ENCODE data around the gene NEMP2.

NEMP2 gene

DNA sequence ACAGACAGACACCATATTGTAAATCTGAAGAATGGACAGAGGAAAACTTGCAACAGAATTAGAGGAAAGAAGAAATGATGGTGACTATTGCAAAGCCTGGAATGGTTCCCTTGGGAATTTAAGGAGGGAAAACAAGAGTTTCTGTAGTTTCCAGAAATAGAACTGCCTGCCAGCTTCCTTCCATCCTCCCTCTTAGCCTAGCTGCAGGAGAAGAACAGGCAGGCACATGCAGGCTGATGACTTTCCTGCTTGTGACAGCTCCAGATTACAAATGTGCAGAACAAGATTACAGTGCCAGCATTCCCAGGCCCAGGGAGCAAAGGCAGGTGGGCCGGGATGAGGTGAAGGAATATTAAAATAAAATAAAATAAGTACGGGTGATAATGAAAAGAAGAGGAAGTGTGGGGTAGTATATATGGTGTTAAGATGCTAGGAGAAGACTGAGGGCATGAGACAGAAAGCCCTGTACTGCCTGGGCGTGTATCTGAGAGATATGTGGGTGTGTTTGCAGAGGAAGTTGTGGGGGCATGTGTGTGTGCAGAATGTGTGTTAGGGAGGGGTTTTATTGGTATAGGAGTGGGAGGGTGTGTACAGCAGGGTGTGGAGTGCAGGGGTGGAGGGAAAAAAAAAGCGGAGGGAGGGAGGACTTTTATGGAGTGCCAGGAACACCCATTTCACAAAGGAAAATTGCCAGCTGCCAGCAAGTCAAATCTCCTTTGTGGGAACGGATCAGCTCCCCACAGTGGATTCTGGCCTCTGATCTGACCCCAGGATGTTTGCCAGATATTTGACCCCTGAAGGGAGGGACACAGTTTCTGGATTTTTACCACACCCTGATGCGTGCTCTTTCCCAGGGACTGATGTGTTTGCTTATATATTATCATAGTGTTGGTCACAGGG lies 43.9 kb upstream of the NEMP2 start:
- Histone ChIP-seq H3K4me3 (ENCODE audit: low read length) (no peak overlapping the region), H3K27me3 (replicated peaks; ENCODE audit: insufficient read depth, low read length) (no peaks in the 10 kb centered on the region), H3K9me2 (replicated peaks; ENCODE audit: insufficient read depth, low read length) (no peaks in the 10 kb centered on the region), H3K9ac (ENCODE audit: low read length) (no peak overlapping the region), H3K9me3 (replicated peaks; ENCODE audit: insufficient read depth, low read length) (no peaks in the 10 kb centered on the region), H4K20me1 (ENCODE audit: insufficient read depth, low read length) (no peaks in the 10 kb centered on the region), H3K4me1 (ENCODE audit: low read length) (no peaks in the 10 kb centered on the region), H3K27ac (ENCODE audit: low read length) (no peak overlapping the region), H3K36me3 (replicated peaks; ENCODE audit: insufficient read depth, low read length) (no peaks in the 10 kb centered on the region), H3K4me2 (ENCODE audit: low read depth, low read length) (no peak overlapping the region), H2AFZ (ENCODE audit: low read length) (no peak overlapping the region), H3K79me2 (ENCODE audit: low read length) (no peaks in the 10 kb centered on the region), H3F3A (ENCODE audit: insufficient read depth, low read length) (no peaks in the 10 kb centered on the region)
- TF ChIP-seq EZH2phosphoT487 (IDR thresholded peaks at IDR 0.05; ENCODE audit: low read length) (no peak), EZH2 (optimal IDR thresholded peaks at IDR 0.05; ENCODE audit: low read depth, low read length) (no peak)
- TF ChIP-seq, protein P1, sequence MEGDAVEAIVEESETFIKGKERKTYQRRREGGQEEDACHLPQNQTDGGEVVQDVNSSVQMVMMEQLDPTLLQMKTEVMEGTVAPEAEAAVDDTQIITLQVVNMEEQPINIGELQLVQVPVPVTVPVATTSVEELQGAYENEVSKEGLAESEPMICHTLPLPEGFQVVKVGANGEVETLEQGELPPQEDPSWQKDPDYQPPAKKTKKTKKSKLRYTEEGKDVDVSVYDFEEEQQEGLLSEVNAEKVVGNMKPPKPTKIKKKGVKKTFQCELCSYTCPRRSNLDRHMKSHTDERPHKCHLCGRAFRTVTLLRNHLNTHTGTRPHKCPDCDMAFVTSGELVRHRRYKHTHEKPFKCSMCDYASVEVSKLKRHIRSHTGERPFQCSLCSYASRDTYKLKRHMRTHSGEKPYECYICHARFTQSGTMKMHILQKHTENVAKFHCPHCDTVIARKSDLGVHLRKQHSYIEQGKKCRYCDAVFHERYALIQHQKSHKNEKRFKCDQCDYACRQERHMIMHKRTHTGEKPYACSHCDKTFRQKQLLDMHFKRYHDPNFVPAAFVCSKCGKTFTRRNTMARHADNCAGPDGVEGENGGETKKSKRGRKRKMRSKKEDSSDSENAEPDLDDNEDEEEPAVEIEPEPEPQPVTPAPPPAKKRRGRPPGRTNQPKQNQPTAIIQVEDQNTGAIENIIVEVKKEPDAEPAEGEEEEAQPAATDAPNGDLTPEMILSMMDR (IDR thresholded peaks at IDR 0.05; ENCODE audit: low read length) = no peak
- DNase-seq = no peak

DNA sequence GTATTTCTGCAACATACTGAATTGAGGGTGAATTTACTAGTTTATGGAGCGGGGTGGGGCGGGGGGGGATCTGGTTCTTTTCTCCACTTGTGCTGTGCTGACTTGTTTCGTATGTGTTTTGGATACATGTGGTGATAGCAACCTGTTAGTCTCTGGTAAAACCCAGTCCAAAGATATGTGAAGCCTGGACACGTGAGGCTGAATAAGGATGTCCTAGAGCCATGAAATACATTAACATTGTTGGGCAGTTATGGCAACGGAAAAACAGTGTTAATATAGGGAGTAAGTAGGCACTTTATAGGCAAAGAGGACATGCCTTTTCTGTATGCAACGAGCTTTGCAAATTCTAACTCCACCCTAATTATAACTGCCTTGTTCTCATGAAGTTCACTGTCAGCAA lies 42.1 kb upstream of the NEMP2 start:
- H3K79me2 ChIP-seq (ENCODE audit: low read length) = no peaks in the 10 kb centered on the region
- no peaks in the 10 kb centered on the region for H3K4me1 ChIP-seq (ENCODE audit: low read length)
- no peak overlapping the region for H3K9ac ChIP-seq (ENCODE audit: low read length)
- no peaks in the 10 kb centered on the region for H3K36me3 ChIP-seq (replicated peaks; ENCODE audit: insufficient read depth, low read length)
- no peaks in the 10 kb centered on the region for H3K9me3 ChIP-seq (replicated peaks; ENCODE audit: insufficient read depth, low read length)
- no peaks in the 10 kb centered on the region for H3F3A ChIP-seq (ENCODE audit: insufficient read depth, low read length)
- H3K4me2 ChIP-seq (ENCODE audit: low read depth, low read length) = no peak overlapping the region
- DNase-seq = no peak
- TF ChIP-seq, protein P1 (IDR thresholded peaks at IDR 0.05; ENCODE audit: low read length) = no peak
- no peak for TF ChIP-seq EZH2phosphoT487 (IDR thresholded peaks at IDR 0.05; ENCODE audit: low read length)
- TF ChIP-seq EZH2 (optimal IDR thresholded peaks at IDR 0.05; ENCODE audit: low read depth, low read length) = no peak
- no peaks in the 10 kb centered on the region for H4K20me1 ChIP-seq (ENCODE audit: insufficient read depth, low read length)
- H3K4me3 ChIP-seq (ENCODE audit: low read length) = no peak overlapping the region
- no peaks in the 10 kb centered on the region for H3K9me2 ChIP-seq (replicated peaks; ENCODE audit: insufficient read depth, low read length)
- H2AFZ ChIP-seq (ENCODE audit: low read length) = no peak overlapping the region
- no peaks in the 10 kb centered on the region for H3K27me3 ChIP-seq (replicated peaks; ENCODE audit: insufficient read depth, low read length)
- H3K27ac ChIP-seq (ENCODE audit: low read length) = no peak overlapping the region

DNA sequence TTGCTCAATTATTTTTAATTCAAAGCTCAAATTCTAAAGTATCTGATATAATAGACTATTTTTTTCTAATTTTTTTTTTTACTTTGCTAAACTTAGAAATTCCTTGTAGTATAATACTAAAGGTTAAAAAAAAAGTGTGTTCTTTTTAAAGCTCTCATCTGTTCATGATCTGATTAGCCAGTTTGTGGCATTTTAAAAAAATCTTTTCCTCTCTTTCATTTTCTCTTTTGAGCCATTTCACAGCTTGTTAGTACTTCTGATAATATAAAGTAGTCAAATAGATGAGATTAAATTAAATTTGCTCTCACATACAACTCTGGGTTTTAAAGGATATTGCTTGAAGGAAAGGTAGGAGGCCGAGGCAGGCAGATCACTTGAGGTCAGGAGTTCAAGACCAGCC lies 40.7 kb upstream of the NEMP2 start:
- no peak for DNase-seq
- no peaks in the 10 kb centered on the region for H3F3A ChIP-seq (ENCODE audit: insufficient read depth, low read length)
- no peak overlapping the region for H3K4me3 ChIP-seq (ENCODE audit: low read length)
- no peak overlapping the region for H2AFZ ChIP-seq (ENCODE audit: low read length)
- no peak overlapping the region for H3K27ac ChIP-seq (ENCODE audit: low read length)
- no peak overlapping the region for H3K4me2 ChIP-seq (ENCODE audit: low read depth, low read length)
- H3K36me3 ChIP-seq (replicated peaks; ENCODE audit: insufficient read depth, low read length) = no peaks in the 10 kb centered on the region
- H4K20me1 ChIP-seq (ENCODE audit: insufficient read depth, low read length) = no peaks in the 10 kb centered on the region
- H3K9me2 ChIP-seq (replicated peaks; ENCODE audit: insufficient read depth, low read length) = no peaks in the 10 kb centered on the region
- H3K9ac ChIP-seq (ENCODE audit: low read length) = no peak overlapping the region
- H3K4me1 ChIP-seq (ENCODE audit: low read length) = no peaks in the 10 kb centered on the region
- TF ChIP-seq EZH2 (optimal IDR thresholded peaks at IDR 0.05; ENCODE audit: low read depth, low read length) = no peak
- H3K27me3 ChIP-seq (replicated peaks; ENCODE audit: insufficient read depth, low read length) = no peaks in the 10 kb centered on the region
- no peaks in the 10 kb centered on the region for H3K9me3 ChIP-seq (replicated peaks; ENCODE audit: insufficient read depth, low read length)
- no peaks in the 10 kb centered on the region for H3K79me2 ChIP-seq (ENCODE audit: low read length)

DNA sequence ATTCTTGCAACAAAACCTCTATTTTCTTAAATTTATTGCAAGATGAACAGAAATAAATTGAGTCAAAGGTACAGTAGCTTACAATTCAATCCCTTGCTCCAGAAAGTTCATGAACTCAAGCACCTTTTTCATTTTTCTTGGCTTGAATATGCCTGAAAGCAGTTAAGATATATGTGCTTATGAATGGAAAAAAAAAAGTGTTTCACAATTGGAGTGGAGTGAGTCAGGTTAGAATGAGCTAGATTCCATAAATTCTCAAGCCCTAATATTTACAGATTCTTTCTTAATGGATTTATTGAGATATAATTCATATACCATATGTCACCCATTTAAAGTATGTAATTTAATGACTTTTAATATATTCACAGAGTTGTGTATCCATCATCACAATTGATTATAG lies 39.6 kb upstream of the NEMP2 start:
- Histone ChIP-seq H3K27ac (ENCODE audit: low read length) (no peak overlapping the region), H3K9me2 (replicated peaks; ENCODE audit: insufficient read depth, low read length) (no peaks in the 10 kb centered on the region), H3K9me3 (replicated peaks; ENCODE audit: insufficient read depth, low read length) (no peaks in the 10 kb centered on the region), H4K20me1 (ENCODE audit: insufficient read depth, low read length) (no peaks in the 10 kb centered on the region), H3F3A (ENCODE audit: insufficient read depth, low read length) (no peaks in the 10 kb centered on the region), H2AFZ (ENCODE audit: low read length) (no peak overlapping the region), H3K79me2 (ENCODE audit: low read length) (no peaks in the 10 kb centered on the region), H3K9ac (ENCODE audit: low read length) (no peak overlapping the region), H3K4me2 (ENCODE audit: low read depth, low read length) (no peak overlapping the region), H3K4me1 (ENCODE audit: low read length) (no peaks in the 10 kb centered on the region), H3K27me3 (replicated peaks; ENCODE audit: insufficient read depth, low read length) (no peaks in the 10 kb centered on the region), H3K36me3 (replicated peaks; ENCODE audit: insufficient read depth, low read length) (no peaks in the 10 kb centered on the region), H3K4me3 (ENCODE audit: low read length) (no peak overlapping the region)
- no peak for DNase-seq
- no peak for TF ChIP-seq EZH2 (optimal IDR thresholded peaks at IDR 0.05; ENCODE audit: low read depth, low read length)
